GM18858 (cell line): ENCODE measurements around the gene ARHGAP44.
"Not testable (repeated sequence)": the region's sequence is repeated elsewhere in the genome, so short reads cannot be mapped to it uniquely, and the experiment has no call there.

ENCODE experiments used
- ATAC-seq: cut with Tn5 transposase; IDR thresholded peaks from one replicate; pipeline ENCODE4 v1.9.1; 2021; ENCODE audit not compliant: unreplicated experiment

Gene ARHGAP44

GRCh38 chr17:12814718-12815117 lies 25.4 kb downstream of the ARHGAP44 start:
- no peak for ATAC-seq

- ATAC-seq: peak; percentile 100
These were observed 26.4 kb downstream of the ARHGAP44 start for GRCh38 chr17:12815642-12816141.

- ATAC-seq: no peak
These were observed 32.2 kb downstream of the ARHGAP44 start for GRCh38 chr17:12821376-12821940.

- ATAC-seq: no peak
These were observed 37.1 kb downstream of the ARHGAP44 start for GRCh38 chr17:12826431-12826830.

- ATAC-seq: no peak
These were observed 41.5 kb downstream of the ARHGAP44 start for GRCh38 chr17:12830777-12831247.

GRCh38 chr17:12831839-12832238 lies 42.5 kb downstream of the ARHGAP44 start:
- no peak for ATAC-seq

- no peak for ATAC-seq
These were observed 49.7 kb downstream of the ARHGAP44 start for GRCh38 chr17:12839042-12839441.

GRCh38 chr17:12842936-12843335 lies 53.6 kb downstream of the ARHGAP44 start:
- ATAC-seq: no peak

- no peak for ATAC-seq
These were observed 61.7 kb downstream of the ARHGAP44 start for GRCh38 chr17:12850996-12851395.

GRCh38 chr17:12851901-12852435 lies 62.7 kb downstream of the ARHGAP44 start:
- ATAC-seq: no peak

- no peak for ATAC-seq
These were observed 64.6 kb downstream of the ARHGAP44 start for GRCh38 chr17:12853921-12854320.

- ATAC-seq: no peak
These were observed 67.1 kb downstream of the ARHGAP44 start for GRCh38 chr17:12856416-12856815.

- no peak for ATAC-seq
These were observed 68.3 kb downstream of the ARHGAP44 start for GRCh38 chr17:12857592-12857991.

- no peak for ATAC-seq
These were observed 70.2 kb downstream of the ARHGAP44 start for GRCh38 chr17:12859520-12859919.

- no peak for ATAC-seq
These were observed 76.5 kb downstream of the ARHGAP44 start for GRCh38 chr17:12865769-12866168.

GRCh38 chr17:12866244-12866643 lies 76.9 kb downstream of the ARHGAP44 start:
- ATAC-seq: no peak

GRCh38 chr17:12867726-12868125 lies 78.4 kb downstream of the ARHGAP44 start:
- ATAC-seq: no peak

GRCh38 chr17:12873415-12874125 lies 84.3 kb downstream of the ARHGAP44 start:
- ATAC-seq: not testable (repeated sequence)

GRCh38 chr17:12877953-12878669 lies 88.8 kb downstream of the ARHGAP44 start:
- no peak for ATAC-seq

- not testable (repeated sequence) for ATAC-seq
These were observed 89.8 kb downstream of the ARHGAP44 start for GRCh38 chr17:12879096-12879495.

- no peak for ATAC-seq
These were observed 94.2 kb downstream of the ARHGAP44 start for GRCh38 chr17:12883472-12883871.

GRCh38 chr17:12887088-12887487 lies 97.8 kb downstream of the ARHGAP44 start:
- ATAC-seq: no peak
